ENCODE results near the gene CLEC19A.

- no peak for TF ChIP-seq TAF1 (IDR thresholded peaks at IDR 0.05; ENCODE audit: borderline replicate concordance, insufficient read depth, low read length)
- TF ChIP-seq SIN3A (IDR thresholded peaks at IDR 0.05; ENCODE audit: borderline replicate concordance, insufficient read depth, low read length) = no peak
- TF ChIP-seq POLR2AphosphoS5 (IDR thresholded peaks at IDR 0.05; ENCODE audit: low read depth, low read length) = no peak
- TF ChIP-seq, protein P1, sequence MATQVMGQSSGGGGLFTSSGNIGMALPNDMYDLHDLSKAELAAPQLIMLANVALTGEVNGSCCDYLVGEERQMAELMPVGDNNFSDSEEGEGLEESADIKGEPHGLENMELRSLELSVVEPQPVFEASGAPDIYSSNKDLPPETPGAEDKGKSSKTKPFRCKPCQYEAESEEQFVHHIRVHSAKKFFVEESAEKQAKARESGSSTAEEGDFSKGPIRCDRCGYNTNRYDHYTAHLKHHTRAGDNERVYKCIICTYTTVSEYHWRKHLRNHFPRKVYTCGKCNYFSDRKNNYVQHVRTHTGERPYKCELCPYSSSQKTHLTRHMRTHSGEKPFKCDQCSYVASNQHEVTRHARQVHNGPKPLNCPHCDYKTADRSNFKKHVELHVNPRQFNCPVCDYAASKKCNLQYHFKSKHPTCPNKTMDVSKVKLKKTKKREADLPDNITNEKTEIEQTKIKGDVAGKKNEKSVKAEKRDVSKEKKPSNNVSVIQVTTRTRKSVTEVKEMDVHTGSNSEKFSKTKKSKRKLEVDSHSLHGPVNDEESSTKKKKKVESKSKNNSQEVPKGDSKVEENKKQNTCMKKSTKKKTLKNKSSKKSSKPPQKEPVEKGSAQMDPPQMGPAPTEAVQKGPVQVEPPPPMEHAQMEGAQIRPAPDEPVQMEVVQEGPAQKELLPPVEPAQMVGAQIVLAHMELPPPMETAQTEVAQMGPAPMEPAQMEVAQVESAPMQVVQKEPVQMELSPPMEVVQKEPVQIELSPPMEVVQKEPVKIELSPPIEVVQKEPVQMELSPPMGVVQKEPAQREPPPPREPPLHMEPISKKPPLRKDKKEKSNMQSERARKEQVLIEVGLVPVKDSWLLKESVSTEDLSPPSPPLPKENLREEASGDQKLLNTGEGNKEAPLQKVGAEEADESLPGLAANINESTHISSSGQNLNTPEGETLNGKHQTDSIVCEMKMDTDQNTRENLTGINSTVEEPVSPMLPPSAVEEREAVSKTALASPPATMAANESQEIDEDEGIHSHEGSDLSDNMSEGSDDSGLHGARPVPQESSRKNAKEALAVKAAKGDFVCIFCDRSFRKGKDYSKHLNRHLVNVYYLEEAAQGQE (IDR thresholded peaks at IDR 0.05; ENCODE audit: insufficient read depth in 1 of 2, low read depth in 2 of 2, low read length in 2 of 2) = no peak
- TF ChIP-seq FOXP2 (optimal IDR thresholded peaks at IDR 0.05; ENCODE audit: borderline replicate concordance, extremely low read depth, extremely low read length, insufficient read depth) = no peak
Measured at GRCh38 chr16:19305443-19305842, 19.9 kb downstream of the CLEC19A start.
